GM12872 (cell line): ENCODE measurements around the gene LIPG.

Experiments used
- CTCF ChIP-seq: IDR thresholded peaks from 3 replicates; pipeline ENCODE4 v1.5.1; 2011; ENCODE audit warnings: low read depth, mild to moderate bottlenecking, low read length, moderate library complexity; ENCODE audit not compliant: insufficient read depth

The LIPG gene

GRCh38 chr18:49563130-49563540 lies 1.3 kb downstream of the LIPG start:
- TF ChIP-seq CTCF: no peak

DNA sequence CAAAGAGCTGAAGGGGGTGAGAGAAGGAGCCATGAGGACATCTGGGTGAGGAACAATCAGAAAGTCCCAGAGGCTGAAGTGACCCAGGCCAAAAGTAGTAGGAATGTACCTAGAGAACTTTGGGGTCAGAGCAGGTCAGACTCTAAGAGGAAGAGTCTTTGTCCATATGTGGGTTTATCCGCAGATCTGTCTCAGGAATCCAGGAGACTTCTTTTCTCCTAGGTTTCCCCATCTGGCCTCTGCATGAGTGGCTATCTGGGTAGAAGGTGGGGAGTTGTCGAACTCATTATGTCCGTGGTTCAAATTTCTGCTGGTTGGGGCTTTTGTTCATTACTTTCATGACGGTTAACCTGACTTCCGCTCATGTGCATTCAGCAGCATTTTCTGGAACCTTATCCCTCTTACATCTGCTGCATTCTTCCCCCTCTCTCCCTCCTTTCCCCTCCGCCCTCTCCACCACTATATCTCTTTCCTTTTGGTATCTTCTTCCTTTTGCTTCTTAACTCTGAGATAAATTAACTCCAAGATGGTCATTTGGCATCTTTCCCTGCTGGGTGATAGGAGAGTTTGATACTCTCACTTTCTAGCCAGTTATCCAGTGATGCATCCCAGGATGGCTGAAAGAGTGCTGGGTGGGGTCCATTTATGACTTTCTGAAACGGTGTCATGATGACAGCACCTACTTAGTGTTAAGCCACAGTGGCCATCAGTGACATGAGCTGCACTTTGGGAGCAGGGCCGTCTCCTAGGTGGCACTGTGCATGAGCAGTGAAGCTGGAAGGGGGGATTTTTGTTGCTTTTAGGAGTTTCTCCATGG lies 2.1 kb downstream of the LIPG start:
- no peak for TF ChIP-seq CTCF

DNA sequence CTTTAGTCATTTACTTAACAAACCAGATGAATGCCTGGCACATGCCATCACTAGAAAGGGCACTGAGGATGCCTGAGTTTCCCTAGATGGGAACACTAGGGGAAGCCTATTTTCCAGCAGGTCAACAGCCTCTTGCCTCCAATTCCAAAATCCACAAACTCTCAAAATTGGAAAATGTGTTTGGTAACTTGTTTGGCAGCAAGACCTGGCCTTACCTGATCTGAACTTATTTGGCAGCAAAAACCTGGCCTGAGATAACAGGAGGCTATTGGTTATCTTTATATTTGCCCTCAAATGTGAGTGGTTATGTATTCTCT lies 2.6 kb downstream of the LIPG start:
- no peak for TF ChIP-seq CTCF

- TF ChIP-seq CTCF: no peak
Measured at GRCh38 chr18:49565101-49565500, 3.2 kb downstream of the LIPG start.

GRCh38 chr18:49565612-49566011 lies 3.8 kb downstream of the LIPG start:
- TF ChIP-seq CTCF: no peak

DNA sequence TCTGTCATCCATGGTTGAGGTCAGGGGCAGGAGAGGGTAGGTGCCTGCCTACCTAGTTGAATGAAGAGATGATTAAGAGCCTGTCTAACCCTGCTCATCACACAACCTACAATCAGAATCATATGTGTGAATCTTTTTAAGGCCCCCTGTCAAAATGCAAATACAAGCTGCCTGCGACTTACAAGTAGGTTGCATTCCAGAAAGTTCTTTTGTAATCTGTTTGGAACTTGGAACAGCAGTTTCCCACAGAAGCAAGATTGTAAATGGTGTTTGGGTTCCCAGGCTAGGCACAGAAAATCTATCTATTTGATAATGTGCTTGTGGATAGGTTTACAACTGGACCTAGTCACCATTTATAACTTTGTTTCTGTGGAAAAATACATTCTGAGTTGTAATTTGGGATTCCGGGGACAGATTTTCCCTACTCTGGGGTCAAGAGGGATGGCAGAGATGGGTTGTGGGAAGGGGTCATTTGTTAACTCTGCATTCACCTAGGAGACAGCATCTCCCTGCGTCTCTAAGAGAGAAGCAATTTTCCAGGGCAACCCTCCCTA lies 4.4 kb downstream of the LIPG start:
- TF ChIP-seq CTCF: no peak

GRCh38 chr18:49566985-49567384 lies 5.1 kb downstream of the LIPG start:
- no peak for TF ChIP-seq CTCF
